Fibroblast of the aortic adventitia (primary cell): ENCODE measurements around the gene FURIN. TPM values are rescaled to one million over a fixed set of nuclear protein-coding genes. Genes with fewer than 3 reads are reported as not detected.
"Not testable (repeated sequence)": the region's sequence is repeated elsewhere in the genome, so short reads cannot be mapped to it uniquely, and the experiment has no call there.

Experiments used
- DNase-seq: peaks from one replicate; pipeline ENCODE4 v3.0.0-alpha.2; 2010; ENCODE audit warnings: low read depth
- H3K4me3 ChIP-seq: 2 replicates; pipeline ENCODE4 v1.5.1; 2011; ENCODE audit warnings: low read depth, mild to moderate bottlenecking, control low read depth, low read length, moderate library complexity
- CTCF ChIP-seq: IDR thresholded peaks from 2 replicates; pipeline ENCODE4 v1.5.1; 2011; ENCODE audit warnings: mild to moderate bottlenecking, low read length, control low read depth, inconsistent platforms; ENCODE audit not compliant: insufficient read depth
- total RNA-seq: library from RNA; depleted of rRNA; stranded (reverse); fragments of >200 nt; gene quantifications from 2 replicates; pipeline ENCODE4 v1.2.3, GENCODE V29; 2012; ENCODE audit warnings: low replicate concordance

FURIN gene
- total RNA-seq: 45.0 and 67.4 TPM in 2 replicates

- no peak within 1 kb of the TSS for H3K4me3 ChIP-seq
- TF ChIP-seq CTCF: no peak
- no peak for DNase-seq
These were observed at the start of gene FURIN for GRCh38 chr15:90868261-90868689. Gene FURIN, plus strand, starts transcription at chr15:90868588. Its CDS starts 7,153 bp downstream, at chr15:90875741.

- H3K4me3 ChIP-seq: no peak overlapping the region
- TF ChIP-seq CTCF: no peak
- no peak for DNase-seq
These were observed 49.0 kb upstream of the FURIN start for GRCh38 chr15:90819390-90819789.

GRCh38 chr15:90819850-90820249 lies 48.5 kb upstream of the FURIN start:
- TF ChIP-seq CTCF: no peak
- no peak for DNase-seq
- H3K4me3 ChIP-seq: no peak overlapping the region

GRCh38 chr15:90820481-90820880 lies 47.9 kb upstream of the FURIN start:
- no peak overlapping the region for H3K4me3 ChIP-seq
- TF ChIP-seq CTCF: no peak
- DNase-seq: no peak

- H3K4me3 ChIP-seq: no peak overlapping the region
- TF ChIP-seq CTCF: no peak
- DNase-seq: no peak
These were observed 46.0 kb upstream of the FURIN start for GRCh38 chr15:90822204-90822955.

GRCh38 chr15:90823455-90823974 lies 44.9 kb upstream of the FURIN start:
- no peak for TF ChIP-seq CTCF
- DNase-seq: no peak
- H3K4me3 ChIP-seq: no peak overlapping the region

GRCh38 chr15:90825115-90825899 lies 43.1 kb upstream of the FURIN start:
- DNase-seq, H3K4me3 ChIP-seq: not testable (repeated sequence)

- not testable (repeated sequence) for DNase-seq, H3K4me3 ChIP-seq
These were observed 42.0 kb upstream of the FURIN start for GRCh38 chr15:90826206-90826885.
